T-cell (primary cell): ENCODE data around the gene RAPGEF2. TPM values are rescaled to one million over a fixed set of nuclear protein-coding genes. Genes with fewer than 3 reads are reported as not detected.

ENCODE experiments used
- ATAC-seq, 4 experiments: fragments of 200-7000 bp in 3 of 4; fragments of 150-1000 bp in 1 of 4; cut with Tn5 transposase; replicated peaks in 1 of 4; 1 replicate in 3 of 4; 2 replicates in 1 of 4; pipeline ENCODE4 v1.10.0; 2021; ENCODE audit warnings: moderate library complexity in 3 of 4, mild to moderate bottlenecking in 2 of 4, moderate number of reproducible peaks in 1 of 4
- CTCF ChIA-PET, 2 donors: fragments of 300-600 bp; sonication (Branson Sonifier 250); formaldehyde crosslinking; loops; one replicate each; lab custom pipeline; 2022; ENCODE audit warnings: antibody characterized with exemption in 2 of 2; lab: Charles Lee
- POLR2A ChIA-PET, 2 donors: fragments of 300-600 bp; sonication (Branson Sonifier 250); formaldehyde crosslinking; loops; one replicate each; lab custom pipeline; 2022; ENCODE audit warnings: antibody characterized with exemption in 2 of 2; lab: Charles Lee
- DNase-seq, 35 experiments: peaks; one replicate each; pipeline versions ENCODE4 v3.0.0 to v3.0.0-alpha.2; 2013 to 2023
- H3K27ac ChIP-seq: one replicate; pipeline ENCODE4 v1.5.1; 2013; ENCODE audit warnings: low read length
- H3K27me3 ChIP-seq, 2 experiments: replicated peaks in 1 of 2; 1 replicate in 1 of 2; 2 replicates in 1 of 2; pipeline versions ENCODE4 v1.6.1 to v1.7.0; 2013; ENCODE audit warnings: low read length in 1 of 2, mixed read lengths in 1 of 2; ENCODE audit not compliant: control insufficient read depth in 2 of 2, insufficient read depth in 2 of 2; ENCODE audit errors: extremely low read depth in 1 of 2
- H3K36me3 ChIP-seq, 2 donors: 1 replicate in 1 of 2; 2 replicates in 1 of 2; pipeline versions ENCODE4 v1.6.1 to v1.7.0; 2013; ENCODE audit warnings: low read length in 1 of 2; ENCODE audit not compliant: control insufficient read depth in 2 of 2, insufficient read depth in 1 of 2; ENCODE audit errors: extremely low read depth in 1 of 2
- H3K4me1 ChIP-seq, 2 experiments: 1 replicate in 1 of 2; 2 replicates in 1 of 2; pipeline versions ENCODE4 v1.6.1 to v1.7.0; 2013; ENCODE audit warnings: low read length in 2 of 2, mixed read lengths in 1 of 2; ENCODE audit not compliant: insufficient read depth in 2 of 2, control insufficient read depth in 1 of 2; ENCODE audit errors: extremely low read depth in 1 of 2
- H3K4me3 ChIP-seq, 2 donors: 1 replicate in 1 of 2; 2 replicates in 1 of 2; pipeline versions ENCODE4 v1.5.1 to v1.7.0; 2013; ENCODE audit warnings: mild to moderate bottlenecking in 2 of 2, low read length in 1 of 2, moderate library complexity in 1 of 2; ENCODE audit not compliant: control insufficient read depth in 1 of 2; ENCODE audit errors: extremely low read depth in 1 of 2
- H3K9me3 ChIP-seq: 2 replicates; pipeline ENCODE4 v1.7.0; 2013
- H3K27ac Mint-ChIP-seq, 2 donors: one replicate each; pipeline ENCODE4 v1.8.0; 2020 to 2021; ENCODE audit warnings: mild to moderate bottlenecking in 2 of 2, mixed read lengths in 2 of 2
- H3K27me3 Mint-ChIP-seq, 2 donors: one replicate each; pipeline ENCODE4 v1.8.0; 2021 to 2022; ENCODE audit warnings: mixed read lengths in 2 of 2
- H3K36me3 Mint-ChIP-seq: one replicate; pipeline ENCODE4 v1.8.0; 2021; ENCODE audit warnings: mixed read lengths
- H3K4me1 Mint-ChIP-seq, 3 donors: one replicate each; pipeline ENCODE4 v1.8.0; 2020 to 2022; ENCODE audit warnings: mixed read lengths in 3 of 3, mild to moderate bottlenecking in 1 of 3
- H3K4me3 Mint-ChIP-seq, 3 donors: one replicate each; pipeline ENCODE4 v1.8.0; 2020 to 2022; ENCODE audit warnings: mild to moderate bottlenecking in 3 of 3, mixed read lengths in 3 of 3, moderate library complexity in 3 of 3
- H3K9me3 Mint-ChIP-seq, 3 donors: one replicate each; pipeline ENCODE4 v1.8.0; 2020 to 2022; ENCODE audit warnings: mixed read lengths in 3 of 3
- WGBS: methylation state at CpG from one replicate; pipeline ENCODE4 v1.1.5; 2013; ENCODE audit warnings: missing lambda C conversion rate; ENCODE audit not compliant: insufficient coverage; 5-methylcytosine and 5-hydroxymethylcytosine counted together
- total RNA-seq, 35 experiments: library from RNA in 6 of 35; stranded (reverse) in 6 of 35; fragments of 120-200 nt in 1 of 35; gene quantifications; one replicate each; pipeline versions ENCODE4 v1.2.1 to v1.2.4 and lab custom pipeline; 2013 to 2026

The RAPGEF2 gene
- total RNA-seq, 5 donors from 2014 or later (not counting 1 experiment from before 2014, with no cell fraction given) = 16.8 to 28.5 (median 26.4) TPM

GRCh38 chr4:159268607-159269006, 165.7 kb downstream of the RAPGEF2 start:
- CTCF ChIA-PET = no interaction called here
- no peak for DNase-seq
- Histone ChIP-seq H3K4me3 (no peak overlapping the region), H3K9me3 (no peaks in the 10 kb centered on the region), H3K27me3 (no peaks in the 10 kb centered on the region), H3K4me1 (peaks cover 0 to 5% of the 10 kb centered on the region in 2 experiments), H3K27ac (no peak overlapping the region), H3K36me3 (no peaks in the 10 kb centered on the region)
- WGBS = no CpG with 5 or more reads among the region's 4 CpGs
- H3K9me3 Mint-ChIP-seq = no peaks in the 10 kb centered on the region
- H3K36me3 Mint-ChIP-seq = peaks cover 12% of the 10 kb centered on the region
- no peak overlapping the region for H3K27ac Mint-ChIP-seq
- POLR2A ChIA-PET = no interaction called here
- no peak for ATAC-seq
- H3K4me3 Mint-ChIP-seq = no peak overlapping the region
- no peaks in the 10 kb centered on the region for H3K27me3 Mint-ChIP-seq
- H3K4me1 Mint-ChIP-seq = peaks cover 14 to 16% (median 16%) of the 10 kb centered on the region in 3 donors

GRCh38 chr4:159269116-159269515, 166.2 kb downstream of the RAPGEF2 start:
- H3K27me3 Mint-ChIP-seq = no peaks in the 10 kb centered on the region
- ATAC-seq (no peak), DNase-seq (no peak)
- H3K9me3 Mint-ChIP-seq = no peaks in the 10 kb centered on the region
- H3K27me3 ChIP-seq = no peaks in the 10 kb centered on the region
- no peak overlapping the region for H3K27ac ChIP-seq
- no peak overlapping the region for H3K27ac Mint-ChIP-seq
- no peak overlapping the region for H3K4me3 ChIP-seq
- H3K36me3 ChIP-seq = no peaks in the 10 kb centered on the region
- ChIA-PET CTCF (no interaction called here), POLR2A (no interaction called here)
- no peaks in the 10 kb centered on the region for H3K9me3 ChIP-seq
- H3K4me3 Mint-ChIP-seq = no peak overlapping the region
- peaks cover 0 to 5% of the 10 kb centered on the region in 2 experiments for H3K4me1 ChIP-seq
- peaks cover 14 to 16% (median 16%) of the 10 kb centered on the region in 3 donors for H3K4me1 Mint-ChIP-seq
- peaks cover 11% of the 10 kb centered on the region for H3K36me3 Mint-ChIP-seq
- WGBS = no CpG with 5 or more reads among the region's 10 CpGs

- no peaks in the 10 kb centered on the region for H3K9me3 Mint-ChIP-seq
- no peak overlapping the region for H3K27ac ChIP-seq
- peaks cover 14 to 16% (median 16%) of the 10 kb centered on the region in 3 donors for H3K4me1 Mint-ChIP-seq
- ChIA-PET POLR2A (no interaction called here), CTCF (no interaction called here)
- no peaks in the 10 kb centered on the region for H3K27me3 Mint-ChIP-seq
- peaks cover 9% of the 10 kb centered on the region for H3K36me3 Mint-ChIP-seq
- no peak overlapping the region for H3K4me3 ChIP-seq
- peaks cover 0 to 5% of the 10 kb centered on the region in 2 experiments for H3K4me1 ChIP-seq
- DNase-seq = no peak
- no peak overlapping the region for H3K4me3 Mint-ChIP-seq
- no peaks in the 10 kb centered on the region for H3K9me3 ChIP-seq
- H3K27me3 ChIP-seq = no peaks in the 10 kb centered on the region
- no peak overlapping the region for H3K27ac Mint-ChIP-seq
- ATAC-seq = no peak
- H3K36me3 ChIP-seq = no peaks in the 10 kb centered on the region
Observed at GRCh38 chr4:159269956-159270355, 167.1 kb downstream of the RAPGEF2 start.

- Mint-ChIP-seq H3K9me3 (no peaks in the 10 kb centered on the region), H3K27me3 (no peaks in the 10 kb centered on the region), H3K36me3 (no peaks in the 10 kb centered on the region), H3K4me1 (peaks cover 14 to 16% (median 16%) of the 10 kb centered on the region in 3 donors), H3K4me3 (no peak overlapping the region), H3K27ac (no peak overlapping the region)
- no peaks in the 10 kb centered on the region for H3K36me3 ChIP-seq
- no peak for DNase-seq
- H3K4me1 ChIP-seq = peaks cover 0 to 5% of the 10 kb centered on the region in 2 experiments
- no peak overlapping the region for H3K27ac ChIP-seq
- 98% methylated on average over 4 of the region's 4 CpGs for WGBS
- H3K9me3 ChIP-seq = no peaks in the 10 kb centered on the region
- ChIA-PET POLR2A (no interaction called here), CTCF (interaction anchor here in 1 of 2 donors (0.5 kb wide), 1 partner anchor 121 kb away, joined by 4 read pairs; no protein-coding TSS in a partner anchor)
- no peak for ATAC-seq
- no peak overlapping the region for H3K4me3 ChIP-seq
- no peaks in the 10 kb centered on the region for H3K27me3 ChIP-seq
Observed at GRCh38 chr4:159271856-159272255, 169.0 kb downstream of the RAPGEF2 start.

- Mint-ChIP-seq H3K9me3 (no peaks in the 10 kb centered on the region), H3K36me3 (peaks cover 1% of the 10 kb centered on the region), H3K4me1 (peaks cover 14 to 16% (median 16%) of the 10 kb centered on the region in 3 donors), H3K27me3 (no peaks in the 10 kb centered on the region), H3K27ac (no peak overlapping the region), H3K4me3 (no peak overlapping the region)
- ChIA-PET CTCF (interaction anchor here in 1 of 2 donors (0.5 kb wide), 1 partner anchor 120 kb away, joined by 4 read pairs; no protein-coding TSS in a partner anchor), POLR2A (no interaction called here)
- no peak for DNase-seq
- no peak overlapping the region for H3K4me3 ChIP-seq
- peaks cover 0 to 5% of the 10 kb centered on the region in 2 experiments for H3K4me1 ChIP-seq
- no peaks in the 10 kb centered on the region for H3K27me3 ChIP-seq
- no peaks in the 10 kb centered on the region for H3K9me3 ChIP-seq
- no peak for ATAC-seq
- H3K36me3 ChIP-seq = no peaks in the 10 kb centered on the region
- H3K27ac ChIP-seq = no peak overlapping the region
Observed at GRCh38 chr4:159272273-159273140, 169.6 kb downstream of the RAPGEF2 start.

GRCh38 chr4:159273141-159273438, 170.2 kb downstream of the RAPGEF2 start:
- Histone ChIP-seq H3K4me3 (no peak overlapping the region), H3K27me3 (no peaks in the 10 kb centered on the region), H3K4me1 (peaks cover 0 to 5% of the 10 kb centered on the region in 2 experiments), H3K9me3 (no peaks in the 10 kb centered on the region), H3K27ac (no peak overlapping the region), H3K36me3 (no peaks in the 10 kb centered on the region)
- ATAC-seq (no peak), DNase-seq (no peak)
- Mint-ChIP-seq H3K4me3 (no peak overlapping the region), H3K4me1 (peaks cover 14 to 19% (median 16%) of the 10 kb centered on the region in 3 donors), H3K9me3 (no peaks in the 10 kb centered on the region), H3K27me3 (no peaks in the 10 kb centered on the region), H3K27ac (no peak overlapping the region), H3K36me3 (peaks cover 5% of the 10 kb centered on the region)
- ChIA-PET CTCF (no interaction called here), POLR2A (no interaction called here)
